Adrenal gland (tissue), 12 donors: Measurements from ENCODE around the gene MBOAT1. TPM values are rescaled to one million over a fixed set of nuclear protein-coding genes. Genes with fewer than 3 reads are reported as not detected.
A peak's percentile ranks its signal among the peaks of the same experiment; 100 is the strongest.

Experiments
- DNase-seq, 7 donors: peaks; one replicate each; pipeline ENCODE4 v3.0.0-alpha.2; 2019 to 2020
- H3K27ac ChIP-seq, 5 donors: fragments of 200-600 bp; sonication (generic) in 4 of 5; 1 replicate in 3 of 5; 2 replicates in 2 of 5; pipeline versions ENCODE4 v1.5.1 to v1.8.0; 2016 to 2020; ENCODE audit warnings: mild to moderate bottlenecking in 1 of 5
- H3K27me3 ChIP-seq: fragments of 200-600 bp; 2 replicates; pipeline ENCODE4 v1.8.0; 2021
- H3K36me3 ChIP-seq, 2 donors: fragments of 200-600 bp; replicated peaks in 1 of 2; 1 replicate in 1 of 2; 2 replicates in 1 of 2; pipeline versions ENCODE4 v1.5.1 to v1.8.0; 2018 to 2022
- H3K4me1 ChIP-seq, 2 donors: fragments of 200-600 bp; replicated peaks in 1 of 2; 1 replicate in 1 of 2; 2 replicates in 1 of 2; pipeline versions ENCODE4 v1.5.1 to v1.8.0; 2018 to 2021
- H3K4me3 ChIP-seq, 4 donors: fragments of 200-600 bp; sonication (generic) in 3 of 4; one replicate each; pipeline ENCODE4 v1.5.1; 2016 to 2018
- H3K9me3 ChIP-seq, 3 donors: fragments of 200-600 bp; sonication (generic) in 1 of 3; replicated peaks in 1 of 3; 1 replicate in 2 of 3; 2 replicates in 1 of 3; pipeline versions ENCODE4 v1.5.1 to v1.8.0; 2016 to 2021
- CTCF ChIP-seq, 6 experiments: fragments of 450-650 bp in 4 of 6; fragments of 200-600 bp in 2 of 6; sonication (generic) in 1 of 6; IDR thresholded peaks; 1 replicate in 5 of 6; 2 replicates in 1 of 6; pipeline versions ENCODE4 v1.5.1 to v1.8.0; 2016 to 2021; ENCODE audit warnings: antibody characterized with exemption in 6 of 6, mild to moderate bottlenecking in 2 of 6, moderate library complexity in 1 of 6
- POLR2A ChIP-seq, 2 donors: fragments of 450-650 bp; IDR thresholded peaks; one replicate each; pipeline ENCODE4 v1.6.1; 2017; ENCODE audit warnings: antibody characterized with exemption in 2 of 2, mild to moderate bottlenecking in 2 of 2, moderate library complexity in 1 of 2
- WGBS, 4 donors: extraction: QIAGEN DNeasy Blood & Tissue Kit in 2 of 4; methylation state at CpG; one replicate each; pipeline versions ENCODE4 v1.1.5 to v1.1.7; 2013 to 2017; 5-methylcytosine and 5-hydroxymethylcytosine counted together
- intact Hi-C, 2 donors: fragments of 100-400 bp; cut with DNase I; formaldehyde crosslinking; loops; one replicate each; pipeline versions ENCODE4 v1.14.1 to v1.15.0; 2022 to 2023
- polyA plus RNA-seq, 3 donors: library from polyadenylated mRNA; stranded (reverse); fragments of 200-250 nt in 2 of 3; fragments of 350-450 nt in 1 of 3; fragmentation: Illumina TruSeq in 1 of 3; extraction: RNeasy Lipid Tissue Mini Kit (QIAGEN cat#74804) in 1 of 3; gene quantifications; one replicate each; pipeline ENCODE4 v1.2.3, GENCODE V29; 2013 to 2014
- total RNA-seq, 9 donors: library from RNA; depleted of rRNA in 4 of 9; stranded (reverse); fragments of >200 nt in 4 of 9; fragments of 120-200 nt in 1 of 9; fragmentation: NEBNext Ultra II Directional in 1 of 9; extraction: Animal tissue kit (Norgen Biotek cat#: 25700) in 1 of 9; gene quantifications; one replicate each; pipeline versions ENCODE4 v1.1.0 to v1.2.4, GENCODE V29; 2013 to 2023
- donor health status: healthy with polysubstance abuse.
- donor health status: Bipolar disorder and iron deficiency.
- donor health status: DM: yes; HTN: yes; CAD: no.
- donor health status: DM: no; HTN: no; CAD: no.
- donor health status: DM: no; HTN: no; CAD: no.
- donor health status: DM: yes; HTN: yes; CAD: no.

MBOAT1 gene
- total and polyA plus RNA-seq, 12 donors: 1.5 to 18.9 (median 7.4) TPM

- Histone ChIP-seq H3K4me1 (peaks cover 20 to 60% of the 10 kb centered on the region in 2 donors), H3K27ac (peak overlapping the region in 2 of 5 donors; percentile 31 to 59), H3K4me3 (no peak overlapping the region), H3K9me3 (no peaks in the 10 kb centered on the region), H3K27me3 (no peaks in the 10 kb centered on the region), H3K36me3 (no peaks in the 10 kb centered on the region)
- 34 to 53% (median 40%) methylated on average over 6 of the region's 6 CpGs for WGBS, 4 donors
- DNase-seq: peak in 4 of 7 donors; percentile 13 to 58 (median 40)
- TF ChIP-seq CTCF (IDR thresholded peaks at IDR 0.05) (no peak), POLR2A (IDR thresholded peaks at IDR 0.05) (no peak)
- intact Hi-C loops: loop anchor here in 1 of 2 donors (10.0 kb wide), 1 partner anchor 81 kb away; no protein-coding TSS in a partner anchor
Measured at GRCh38 chr6:20205722-20206161, 6.5 kb downstream of the MBOAT1 start.

GRCh38 chr6:20204512-20204894 lies 7.8 kb downstream of the MBOAT1 start:
- no peak for TF ChIP-seq POLR2A (IDR thresholded peaks at IDR 0.05)
- no peak for TF ChIP-seq CTCF (IDR thresholded peaks at IDR 0.05)
- Histone ChIP-seq H3K4me3 (no peak overlapping the region), H3K27ac (peak overlapping the region in 3 of 5 donors; percentile 18 to 58 (median 54)), H3K4me1 (peaks cover 20 to 59% of the 10 kb centered on the region in 2 donors), H3K9me3 (no peaks in the 10 kb centered on the region), H3K36me3 (no peaks in the 10 kb centered on the region), H3K27me3 (no peaks in the 10 kb centered on the region)
- WGBS, 4 donors: 76 to 84% (median 80%) methylated on average over 4 of the region's 4 CpGs
- intact Hi-C loops: loop anchor here in 1 of 2 donors (10.0 kb wide), 1 partner anchor 80 kb away; no protein-coding TSS in a partner anchor
- no peak for DNase-seq

GRCh38 chr6:20203561-20204511 lies 8.4 kb downstream of the MBOAT1 start:
- Histone ChIP-seq H3K27me3 (no peaks in the 10 kb centered on the region), H3K9me3 (no peaks in the 10 kb centered on the region), H3K4me1 (peaks cover 20 to 59% of the 10 kb centered on the region in 2 donors), H3K4me3 (no peak overlapping the region), H3K36me3 (no peaks in the 10 kb centered on the region), H3K27ac (peak overlapping the region in 3 of 5 donors; percentile 18 to 58 (median 33))
- TF ChIP-seq CTCF (IDR thresholded peaks at IDR 0.05) (no peak), POLR2A (IDR thresholded peaks at IDR 0.05) (no peak)
- DNase-seq: no peak
- intact Hi-C loops: loop anchor here in 1 of 2 donors (10.0 kb wide), 1 partner anchor 79 kb away; no protein-coding TSS in a partner anchor
- WGBS, 4 donors: 56 to 71% (median 68%) methylated on average over 7 of the region's 7 CpGs

- no peak for DNase-seq
- no peaks in the 10 kb centered on the region for H3K36me3 ChIP-seq
- H3K4me3 ChIP-seq: peak overlapping the region in 1 of 4 donors; percentile 1
- intact Hi-C loops: loop anchor here in 1 of 2 donors (10.0 kb wide), 1 partner anchor 78 kb away; no protein-coding TSS in a partner anchor
- H3K27ac ChIP-seq: peak overlapping the region in 3 of 5 donors; percentile 11 to 58 (median 24)
- peaks cover 20 to 56% of the 10 kb centered on the region in 2 donors for H3K4me1 ChIP-seq
- no peak for TF ChIP-seq CTCF (IDR thresholded peaks at IDR 0.05)
- no peak for TF ChIP-seq POLR2A (IDR thresholded peaks at IDR 0.05)
- 46 to 67% (median 59%) methylated on average over 3 of the region's 3 CpGs for WGBS, 4 donors
- no peaks in the 10 kb centered on the region for H3K9me3 ChIP-seq
- H3K27me3 ChIP-seq: no peaks in the 10 kb centered on the region
Measured at GRCh38 chr6:20202699-20203302, 9.5 kb downstream of the MBOAT1 start.
